Measurements from ENCODE around the gene EMC8. TPM values are rescaled to one million over a fixed set of nuclear protein-coding genes. Genes with fewer than 3 reads are reported as not detected.

The EMC8 gene
- total RNA-seq, 1 experiment from 2014 or later = 62.7 TPM

- Histone ChIP-seq H3K27me3 (replicated peaks; ENCODE audit: insufficient read depth, low read depth, low read length, poor library complexity) (no peaks in the 10 kb centered on the region), H3K4me3 (ENCODE audit: low read depth, low read length, poor library complexity, severe bottlenecking) (no peak overlapping the region), H3K4me1 (ENCODE audit: insufficient read depth, low read length, poor library complexity, severe bottlenecking) (no peaks in the 10 kb centered on the region), H3K9me3 (ENCODE audit: low read depth, low read length, poor library complexity, severe bottlenecking) (no peaks in the 10 kb centered on the region), H3K27ac (ENCODE audit: low read depth, low read length, poor library complexity, severe bottlenecking) (no peak overlapping the region), H3K36me3 (ENCODE audit: insufficient read depth, low read length, poor library complexity, severe bottlenecking) (peaks cover 14% of the 10 kb centered on the region)
- no TSS peak for BruUV-seq (replicated peaks)
- intact Hi-C loops (cut with micrococcal nuclease; ENCODE audit: unreplicated experiment) = no loop called here
- no peak for TF ChIP-seq CTCF (conservative IDR thresholded peaks at IDR 0.05; ENCODE audit: low read depth, low read length)
- TF ChIP-seq EZH2 (IDR thresholded peaks at IDR 0.05; ENCODE audit: borderline replicate concordance, low read depth, low read length, poor library complexity, severe bottlenecking) = no peak
- ChIA-PET POLR2A (ENCODE audit: low non-redundant PET) (no interaction called here), CTCF (no interaction called here)
- no peak for DNase-seq (ENCODE audit: low spot score)
These were observed 26.3 kb downstream of the EMC8 start for GRCh38 chr16:85773044-85773443.

- TF ChIP-seq CTCF (conservative IDR thresholded peaks at IDR 0.05; ENCODE audit: low read depth, low read length) = no peak
- no peak for TF ChIP-seq EZH2 (IDR thresholded peaks at IDR 0.05; ENCODE audit: borderline replicate concordance, low read depth, low read length, poor library complexity, severe bottlenecking)
- H3K4me1 ChIP-seq (ENCODE audit: insufficient read depth, low read length, poor library complexity, severe bottlenecking) = no peaks in the 10 kb centered on the region
- no peak overlapping the region for H3K27ac ChIP-seq (ENCODE audit: low read depth, low read length, poor library complexity, severe bottlenecking)
- H3K9me3 ChIP-seq (ENCODE audit: low read depth, low read length, poor library complexity, severe bottlenecking) = no peaks in the 10 kb centered on the region
- no peak for DNase-seq (ENCODE audit: low spot score)
- ChIA-PET CTCF (interaction anchor here (0.6 kb wide), 1 partner anchor 49 kb away, joined by 3 read pairs; no protein-coding TSS in a partner anchor), POLR2A (ENCODE audit: low non-redundant PET) (no interaction called here)
- BruUV-seq (replicated peaks) = no TSS peak
- no peaks in the 10 kb centered on the region for H3K27me3 ChIP-seq (replicated peaks; ENCODE audit: insufficient read depth, low read depth, low read length, poor library complexity)
- intact Hi-C loops (cut with micrococcal nuclease; ENCODE audit: unreplicated experiment) = no loop called here
- H3K36me3 ChIP-seq (ENCODE audit: insufficient read depth, low read length, poor library complexity, severe bottlenecking) = no peaks in the 10 kb centered on the region
- H3K4me3 ChIP-seq (ENCODE audit: low read depth, low read length, poor library complexity, severe bottlenecking) = no peak overlapping the region
These were observed 28.6 kb downstream of the EMC8 start for GRCh38 chr16:85770741-85771140.

- Histone ChIP-seq H3K9me3 (ENCODE audit: low read depth, low read length, poor library complexity, severe bottlenecking) (no peaks in the 10 kb centered on the region), H3K4me3 (ENCODE audit: low read depth, low read length, poor library complexity, severe bottlenecking) (no peak overlapping the region), H3K36me3 (ENCODE audit: insufficient read depth, low read length, poor library complexity, severe bottlenecking) (no peaks in the 10 kb centered on the region), H3K27me3 (replicated peaks; ENCODE audit: insufficient read depth, low read depth, low read length, poor library complexity) (no peaks in the 10 kb centered on the region), H3K27ac (ENCODE audit: low read depth, low read length, poor library complexity, severe bottlenecking) (no peak overlapping the region), H3K4me1 (ENCODE audit: insufficient read depth, low read length, poor library complexity, severe bottlenecking) (no peaks in the 10 kb centered on the region)
- no TSS peak for BruUV-seq (replicated peaks)
- TF ChIP-seq CTCF (conservative IDR thresholded peaks at IDR 0.05; ENCODE audit: low read depth, low read length) (no peak), EZH2 (IDR thresholded peaks at IDR 0.05; ENCODE audit: borderline replicate concordance, low read depth, low read length, poor library complexity, severe bottlenecking) (no peak)
- intact Hi-C loops (cut with micrococcal nuclease; ENCODE audit: unreplicated experiment) = no loop called here
- no peak for DNase-seq (ENCODE audit: low spot score)
- CTCF ChIA-PET = interaction anchor here (0.6 kb wide), 1 partner anchor 79 kb away, joined by 3 read pairs; no protein-coding TSS in a partner anchor
- POLR2A ChIA-PET (ENCODE audit: low non-redundant PET) = no interaction called here
These were observed 31.1 kb downstream of the EMC8 start for GRCh38 chr16:85768199-85768598.
